Measurements from ENCODE around the gene CLASRP.
"Not testable (repeated sequence)": the region's sequence is repeated elsewhere in the genome, so short reads cannot be mapped to it uniquely, and the experiment has no call there.

CLASRP gene, protein sequence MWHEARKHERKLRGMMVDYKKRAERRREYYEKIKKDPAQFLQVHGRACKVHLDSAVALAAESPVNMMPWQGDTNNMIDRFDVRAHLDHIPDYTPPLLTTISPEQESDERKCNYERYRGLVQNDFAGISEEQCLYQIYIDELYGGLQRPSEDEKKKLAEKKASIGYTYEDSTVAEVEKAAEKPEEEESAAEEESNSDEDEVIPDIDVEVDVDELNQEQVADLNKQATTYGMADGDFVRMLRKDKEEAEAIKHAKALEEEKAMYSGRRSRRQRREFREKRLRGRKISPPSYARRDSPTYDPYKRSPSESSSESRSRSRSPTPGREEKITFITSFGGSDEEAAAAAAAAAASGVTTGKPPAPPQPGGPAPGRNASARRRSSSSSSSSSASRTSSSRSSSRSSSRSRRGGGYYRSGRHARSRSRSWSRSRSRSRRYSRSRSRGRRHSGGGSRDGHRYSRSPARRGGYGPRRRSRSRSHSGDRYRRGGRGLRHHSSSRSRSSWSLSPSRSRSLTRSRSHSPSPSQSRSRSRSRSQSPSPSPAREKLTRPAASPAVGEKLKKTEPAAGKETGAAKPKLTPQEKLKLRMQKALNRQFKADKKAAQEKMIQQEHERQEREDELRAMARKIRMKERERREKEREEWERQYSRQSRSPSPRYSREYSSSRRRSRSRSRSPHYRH

DNA sequence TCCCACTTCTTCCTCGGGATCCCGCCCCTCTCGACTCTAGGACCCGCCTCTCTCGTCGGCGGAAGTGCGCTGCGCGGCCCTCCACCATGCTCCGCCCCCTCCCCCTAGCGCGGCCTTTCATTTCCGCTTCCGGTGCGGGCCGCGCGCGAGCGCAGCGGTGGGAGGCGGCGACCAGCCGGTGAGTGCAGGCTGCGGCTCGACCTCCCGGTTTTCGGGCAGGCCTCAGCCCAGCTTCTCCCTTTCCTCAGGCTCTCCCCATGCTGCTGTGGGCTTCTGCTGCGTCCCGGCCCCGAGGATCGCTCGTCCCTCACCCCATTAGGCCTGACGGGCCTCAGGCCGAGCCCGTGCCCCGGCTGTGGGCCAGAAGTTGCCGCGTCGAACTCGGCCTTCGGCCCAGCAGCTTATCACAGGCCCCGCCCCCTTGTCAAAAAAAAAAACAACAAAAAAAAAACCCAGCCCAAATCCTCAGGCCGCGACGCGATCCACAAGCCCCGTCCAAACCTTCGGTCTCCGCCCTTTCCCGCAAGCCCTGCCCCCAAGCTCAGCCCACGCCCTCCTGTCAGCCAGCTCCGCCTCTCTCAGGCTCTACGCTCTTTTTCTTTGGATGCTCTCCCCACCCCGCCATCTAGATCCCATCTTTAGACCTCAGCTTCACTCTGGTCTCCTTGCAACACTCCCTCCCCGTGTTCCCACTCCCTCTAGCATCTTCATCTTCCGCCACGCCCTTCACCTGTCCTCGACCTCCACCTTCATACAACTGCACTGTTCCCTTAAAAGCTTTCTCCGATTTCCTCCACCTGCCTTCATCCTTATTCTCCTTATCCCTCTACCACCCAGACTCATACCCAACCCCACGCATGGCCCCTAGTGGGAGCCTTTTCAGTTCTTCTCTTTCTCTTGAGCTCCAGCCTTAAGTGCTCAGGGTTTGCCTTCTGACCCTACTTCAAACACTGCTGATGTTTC is at the start of gene CLASRP:
Gene CLASRP, plus strand, starts transcription at position 115 of the 963 bp plus-strand sequence. CDS start 1,168 bp downstream, outside the sequence.
- peak; percentile 85 to 86 for DNase-seq

- DNase-seq = no peak
Observed at GRCh38 chr19:44990459-44990858, 48.4 kb upstream of the CLASRP start.

- no peak for DNase-seq
Observed at GRCh38 chr19:44990966-44991365, 47.9 kb upstream of the CLASRP start.

DNA sequence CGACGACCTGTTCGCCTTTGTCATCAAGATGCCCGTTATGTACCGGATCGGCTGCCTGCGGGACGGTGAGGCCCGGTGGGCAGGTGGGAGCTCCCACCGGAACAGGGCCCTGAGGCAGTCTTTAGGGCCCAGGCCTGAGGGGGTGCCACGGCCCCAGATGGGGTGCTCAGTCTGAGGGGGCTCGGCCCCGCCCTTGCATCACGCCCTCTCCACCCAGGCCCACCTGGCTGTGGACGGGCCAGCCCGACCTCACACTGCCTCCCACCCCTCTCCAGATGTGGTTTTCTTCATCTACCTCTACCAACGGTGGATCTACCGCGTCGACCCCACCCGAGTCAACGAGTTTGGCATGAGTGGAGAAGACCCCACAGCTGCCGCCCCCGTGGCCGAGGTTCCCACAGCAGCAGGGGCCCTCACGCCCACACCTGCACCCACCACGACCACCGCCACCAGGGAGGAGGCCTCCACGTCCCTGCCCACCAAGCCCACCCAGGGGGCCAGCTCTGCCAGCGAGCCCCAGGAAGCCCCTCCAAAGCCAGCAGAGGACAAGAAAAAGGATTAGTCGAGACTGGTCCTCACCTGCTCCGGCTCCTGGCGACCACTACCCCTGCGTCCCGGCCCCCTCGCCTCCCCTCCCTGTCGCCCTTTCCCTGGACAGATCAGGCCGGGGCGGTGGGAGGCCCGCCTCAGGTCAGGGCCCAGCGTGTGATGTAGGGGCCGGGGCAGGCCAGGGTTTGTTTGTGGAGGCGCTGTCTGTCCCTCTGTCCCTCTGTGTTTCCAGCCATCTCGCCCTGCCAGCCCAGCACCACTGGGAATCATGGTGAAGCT is 46.3 kb upstream of the CLASRP start:
- no peak for DNase-seq

DNA sequence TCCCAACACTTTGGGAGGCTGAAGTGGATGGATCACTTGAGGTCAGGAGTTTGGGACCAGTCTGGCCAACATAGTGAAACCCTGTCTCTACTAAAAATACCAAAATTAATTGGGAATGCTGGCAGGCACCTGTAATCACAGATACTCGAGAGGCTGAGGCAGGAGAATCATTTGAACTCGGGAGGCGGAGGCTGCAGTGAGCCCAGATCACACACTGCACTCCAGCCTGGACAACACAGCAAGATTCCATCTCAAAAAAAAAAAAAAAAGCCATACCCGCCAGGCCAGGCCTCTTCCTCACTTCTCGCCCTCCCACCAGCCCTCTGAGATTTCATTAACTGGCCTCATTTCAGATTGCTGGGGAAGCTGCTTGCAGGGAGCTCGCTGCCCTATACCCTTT is 45.3 kb upstream of the CLASRP start:
- DNase-seq = no peak

GRCh38 chr19:44993926-44994537 is 44.8 kb upstream of the CLASRP start:
- no peak for DNase-seq

DNA sequence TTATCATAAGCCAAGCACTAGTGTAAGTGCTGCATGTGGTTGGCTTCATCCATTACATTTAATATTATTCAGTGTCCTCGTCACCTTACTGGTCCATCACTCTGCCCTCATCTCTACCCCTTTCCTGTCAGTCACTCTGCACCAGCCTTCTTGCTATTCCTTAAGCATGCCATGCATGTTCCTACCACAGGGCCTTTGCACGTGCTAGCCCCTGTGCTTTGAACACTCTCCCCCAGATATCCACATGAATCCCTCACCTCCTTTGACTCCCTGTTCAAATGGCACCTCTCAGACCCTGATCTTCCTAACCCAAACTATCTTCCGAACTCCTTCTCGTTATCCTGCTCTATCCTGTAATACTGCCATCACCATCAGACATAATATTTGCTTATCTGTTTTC is 40.8 kb upstream of the CLASRP start:
- DNase-seq = no peak

- not testable (repeated sequence) for DNase-seq
Observed at GRCh38 chr19:44999131-44999925, 39.5 kb upstream of the CLASRP start.

DNA sequence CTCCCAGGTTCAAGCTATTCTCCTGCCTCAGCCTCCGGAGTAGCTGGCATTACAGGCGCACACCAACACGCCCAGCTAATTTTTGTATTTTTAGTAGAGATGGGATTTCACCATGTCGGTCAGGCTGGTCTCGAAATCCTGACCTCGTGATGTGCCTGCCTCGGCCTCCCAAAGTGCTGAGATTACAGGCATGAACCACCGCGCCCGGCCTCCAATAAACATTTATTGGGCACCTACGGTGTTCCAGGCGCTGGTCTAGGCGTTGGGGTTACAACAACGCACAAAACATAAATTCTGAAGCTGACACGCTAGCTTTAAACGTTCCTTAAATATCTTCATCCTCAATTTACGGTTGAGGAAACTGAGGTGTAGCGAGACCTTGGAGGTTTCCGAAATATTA is 38.2 kb upstream of the CLASRP start:
- not testable (repeated sequence) for DNase-seq

DNA sequence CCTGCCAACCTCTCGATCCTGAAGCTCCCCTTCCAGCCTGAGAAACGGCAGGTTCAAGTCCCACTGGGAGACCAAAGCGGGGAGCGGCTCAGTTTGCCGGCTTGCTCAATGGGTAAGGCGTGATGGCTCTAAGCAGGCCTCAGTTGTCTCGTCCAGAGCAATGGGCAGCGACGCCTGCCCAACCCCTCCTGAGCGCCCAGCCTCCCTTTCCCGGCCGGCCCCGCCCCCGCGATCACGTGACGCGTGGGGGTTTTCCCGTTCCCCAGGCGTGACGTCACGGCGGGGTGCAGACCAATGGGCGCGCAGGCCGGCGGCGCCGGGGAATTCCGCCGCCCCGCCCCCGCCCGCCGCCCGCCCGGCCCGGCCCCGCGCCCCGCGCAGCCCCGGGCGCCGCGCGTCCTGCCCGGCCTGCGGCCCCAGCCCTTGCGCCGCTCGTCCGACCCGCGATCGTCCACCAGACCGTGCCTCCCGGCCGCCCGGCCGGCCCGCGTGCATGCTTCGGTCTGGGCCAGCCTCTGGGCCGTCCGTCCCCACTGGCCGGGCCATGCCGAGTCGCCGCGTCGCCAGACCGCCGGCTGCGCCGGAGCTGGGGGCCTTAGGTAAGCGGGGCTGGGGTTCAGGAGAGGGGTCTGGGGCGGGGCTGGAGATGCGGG is 37.6 kb upstream of the CLASRP start, which contains the start of gene RELB:
Gene RELB, plus strand, starts transcription at position 378 of the 653 bp plus-strand sequence. Its CDS starts 116 bp downstream, at position 494.
- peak; percentile 97 to 98 for DNase-seq

- no peak for DNase-seq
Observed at GRCh38 chr19:45003485-45003884, 35.4 kb upstream of the CLASRP start.

DNA sequence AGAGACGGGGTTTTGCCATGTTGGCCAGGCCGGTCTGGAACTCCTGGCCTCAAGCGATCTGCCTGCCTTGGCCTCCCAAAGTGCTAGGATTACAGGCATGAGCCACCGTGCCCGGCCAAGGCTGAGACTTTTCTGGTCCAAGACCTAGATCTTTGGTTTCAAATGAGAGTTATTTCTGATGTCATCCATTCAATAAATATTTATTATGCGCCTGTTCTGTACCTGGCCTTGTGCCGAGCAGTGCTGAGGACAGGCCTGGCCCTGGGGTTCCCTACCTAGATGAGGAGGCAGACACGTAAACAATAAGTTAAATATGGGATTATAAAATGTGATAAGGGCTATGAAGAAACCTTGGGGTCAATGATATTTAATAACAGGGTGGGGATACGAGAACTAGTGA is 33.1 kb upstream of the CLASRP start:
- DNase-seq = no peak

DNA sequence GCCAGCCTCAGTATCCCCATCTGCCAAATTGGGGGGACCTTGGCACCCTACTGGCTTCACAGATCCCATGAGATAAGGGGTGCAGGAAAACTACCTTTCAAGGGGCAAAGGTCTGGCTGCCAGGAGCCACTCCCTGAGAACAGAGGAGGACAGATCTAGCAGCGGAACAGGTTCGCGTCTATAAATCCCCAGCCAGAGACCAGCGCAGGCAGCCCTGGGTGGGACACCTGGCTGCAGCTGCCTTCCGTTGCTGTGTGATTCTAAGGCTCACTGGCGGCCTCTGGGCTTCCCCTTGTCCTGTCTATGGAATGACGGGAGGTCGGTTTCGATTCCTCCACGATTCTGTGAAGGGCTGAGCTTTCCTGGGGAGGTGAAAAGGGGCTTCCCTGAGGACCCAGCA is 30.3 kb upstream of the CLASRP start:
- no peak for DNase-seq

DNA sequence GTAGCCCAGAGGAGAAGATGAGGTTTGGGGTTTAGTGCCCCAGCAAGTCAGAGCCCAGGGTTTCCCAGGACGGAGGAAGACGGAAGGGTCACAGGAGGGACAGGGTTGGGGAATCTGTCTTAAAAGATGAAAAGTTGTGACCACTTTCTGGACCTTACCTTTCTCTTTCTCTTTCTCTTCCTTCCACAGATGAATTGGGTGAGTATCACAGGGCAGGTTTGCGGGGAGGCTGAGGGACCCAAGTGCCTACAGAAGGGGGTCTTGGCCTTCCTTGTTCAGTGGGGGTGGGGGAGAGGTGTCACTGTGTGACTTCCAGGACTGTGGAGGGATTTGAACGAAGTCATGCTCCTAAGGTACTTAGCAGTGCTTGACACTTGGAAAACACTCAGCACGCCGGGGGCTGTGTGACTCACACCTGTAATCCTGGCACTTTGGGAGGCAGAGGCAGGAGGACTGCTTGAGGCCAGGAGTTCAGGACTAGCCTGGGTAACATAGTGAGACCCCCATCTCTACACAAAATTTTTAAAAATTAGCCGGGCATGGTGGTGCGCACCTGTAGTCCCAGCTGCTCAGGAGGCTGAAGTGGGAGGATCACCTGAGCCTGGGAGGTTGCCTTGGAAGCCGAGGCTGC is 29.1 kb upstream of the CLASRP start:
- no peak for DNase-seq

DNA sequence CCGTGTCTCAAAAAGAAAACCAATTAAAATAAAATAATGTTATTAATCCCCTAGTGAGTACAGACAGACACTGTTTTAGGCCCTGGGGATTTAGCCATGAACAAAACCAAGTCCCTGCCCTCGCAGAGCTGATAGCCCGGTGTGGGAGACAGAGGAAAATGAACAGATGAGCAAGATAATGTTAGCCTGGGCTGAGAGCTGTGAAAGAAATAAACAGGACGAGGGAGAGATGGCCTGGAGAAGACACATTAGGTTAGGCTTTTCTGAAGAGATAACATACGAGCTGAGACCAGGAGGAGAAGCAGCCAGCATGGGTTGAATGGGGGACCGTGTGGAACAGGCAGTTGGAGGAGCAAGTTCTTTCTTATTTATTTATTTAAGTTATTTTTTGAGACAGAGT is 28.5 kb upstream of the CLASRP start:
- DNase-seq = no peak

DNA sequence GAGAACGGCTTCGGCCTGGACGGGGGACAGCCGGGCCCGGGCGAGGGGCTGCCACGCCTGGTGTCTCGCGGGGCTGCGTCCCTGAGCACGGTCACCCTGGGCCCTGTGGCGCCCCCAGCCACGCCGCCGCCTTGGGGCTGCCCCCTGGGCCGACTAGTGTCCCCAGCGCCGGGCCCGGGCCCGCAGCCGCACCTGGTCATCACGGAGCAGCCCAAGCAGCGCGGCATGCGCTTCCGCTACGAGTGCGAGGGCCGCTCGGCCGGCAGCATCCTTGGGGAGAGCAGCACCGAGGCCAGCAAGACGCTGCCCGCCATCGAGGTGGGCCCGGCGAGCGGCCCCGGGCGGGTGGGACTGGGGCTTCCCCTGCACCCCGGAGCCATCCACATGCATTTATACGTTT is 26.9 kb upstream of the CLASRP start:
- no peak for DNase-seq

- peak; percentile 69 to 72 for DNase-seq
Observed at GRCh38 chr19:45016388-45017314, 22.2 kb upstream of the CLASRP start.

GRCh38 chr19:45019187-45019586 is 19.7 kb upstream of the CLASRP start:
- DNase-seq = no peak

- DNase-seq = no peak
Observed at GRCh38 chr19:45020071-45020470, 18.8 kb upstream of the CLASRP start.
